ENCODE results near the gene SPCS2.
A peak's percentile ranks its signal among the peaks of the same experiment; 100 is the strongest.

SPCS2 gene

GRCh38 chr11:74948898-74949752 is at the start of gene SPCS2, which contains the start of gene XRRA1:
Gene SPCS2 (plus strand): TSS chr11:74949266. CDS start chr11:74949286, 20 bp downstream.
Gene XRRA1 (minus strand): TSS chr11:74949091. CDS start chr11:74940878, 8,213 bp downstream.
- peak; percentile 98 for DNase-seq

GRCh38 chr11:74902342-74902741 is 46.7 kb upstream of the SPCS2 start:
- DNase-seq: no peak

GRCh38 chr11:74905326-74905725 is 43.7 kb upstream of the SPCS2 start:
- no peak for DNase-seq

- DNase-seq: no peak
Observed at GRCh38 chr11:74909385-74909784, 39.7 kb upstream of the SPCS2 start.

GRCh38 chr11:74909812-74910211 is 39.3 kb upstream of the SPCS2 start:
- no peak for DNase-seq

- DNase-seq: no peak
Observed at GRCh38 chr11:74923125-74923524, 25.9 kb upstream of the SPCS2 start.

- no peak for DNase-seq
Observed at GRCh38 chr11:74925281-74925680, 23.8 kb upstream of the SPCS2 start.

- no peak for DNase-seq
Observed at GRCh38 chr11:74926304-74927030, 22.6 kb upstream of the SPCS2 start.

GRCh38 chr11:74927496-74927895 is 21.6 kb upstream of the SPCS2 start:
- DNase-seq: no peak

GRCh38 chr11:74929431-74930363 is 19.4 kb upstream of the SPCS2 start:
- peak; percentile 57 to 58 for DNase-seq

- DNase-seq: no peak
Observed at GRCh38 chr11:74932169-74932568, 16.9 kb upstream of the SPCS2 start.

GRCh38 chr11:74932797-74933196 is 16.3 kb upstream of the SPCS2 start:
- no peak for DNase-seq

GRCh38 chr11:74933765-74934164 is 15.3 kb upstream of the SPCS2 start:
- no peak for DNase-seq

GRCh38 chr11:74935285-74935684 is 13.8 kb upstream of the SPCS2 start:
- no peak for DNase-seq

GRCh38 chr11:74936087-74936486 is 13.0 kb upstream of the SPCS2 start:
- DNase-seq: no peak

- DNase-seq: no peak
Observed at GRCh38 chr11:74936976-74937375, 12.1 kb upstream of the SPCS2 start.

- DNase-seq: no peak
Observed at GRCh38 chr11:74937696-74938475, 11.2 kb upstream of the SPCS2 start.

GRCh38 chr11:74941492-74941891 is 7.6 kb upstream of the SPCS2 start:
- DNase-seq: no peak

GRCh38 chr11:74942073-74942759 is 6.8 kb upstream of the SPCS2 start:
- DNase-seq: no peak

GRCh38 chr11:74948546-74948897 is 544 bp upstream of the SPCS2 start:
- no peak for DNase-seq

GRCh38 chr11:74949753-74950137 is 679 bp downstream of the SPCS2 start:
- DNase-seq: no peak

Data from activated CD4-positive, alpha-beta T cell treated with anti-CD3 and anti-CD28 coated beads, Interleukin-2, amount 50 U/mL, for 4 hours (primary cell).